ENCODE measurements around the gene NTF4.
"Not testable (repeated sequence)": the region's sequence is repeated elsewhere in the genome, so short reads cannot be mapped to it uniquely, and the experiment has no call there.

Gene NTF4

GRCh38 chr19:49056101-49056901 lies 8.3 kb downstream of the NTF4 start:
- FAIRE-seq = no peak

- not testable (repeated sequence) for FAIRE-seq
Measured at GRCh38 chr19:49050376-49051033, 14.1 kb downstream of the NTF4 start.

GRCh38 chr19:49049834-49050233 lies 14.8 kb downstream of the NTF4 start:
- FAIRE-seq = not testable (repeated sequence)

GRCh38 chr19:49049011-49049410 lies 15.6 kb downstream of the NTF4 start, which contains the start of gene CGB8:
Gene CGB8 (minus strand): TSS chr19:49049111. CDS start chr19:49048739, 372 bp downstream.
- FAIRE-seq = not testable (repeated sequence)

- not testable (repeated sequence) for FAIRE-seq
Measured at GRCh38 chr19:49043548-49043947, 21.1 kb downstream of the NTF4 start, which contains the start of gene CGB5. Gene CGB5 (plus strand): TSS chr19:49043848. CDS start chr19:49044210, 362 bp downstream.

GRCh38 chr19:49042666-49043065 lies 22.0 kb downstream of the NTF4 start:
- FAIRE-seq = not testable (repeated sequence)

- FAIRE-seq = no peak
Measured at GRCh38 chr19:49042177-49042576, 22.4 kb downstream of the NTF4 start.

- not testable (repeated sequence) for FAIRE-seq
Measured at GRCh38 chr19:49039736-49040135, 24.9 kb downstream of the NTF4 start.

GRCh38 chr19:49038557-49039276 lies 25.9 kb downstream of the NTF4 start:
- FAIRE-seq = not testable (repeated sequence)

GRCh38 chr19:49038111-49038510 lies 26.5 kb downstream of the NTF4 start:
- FAIRE-seq = not testable (repeated sequence)

- FAIRE-seq = not testable (repeated sequence)
Measured at GRCh38 chr19:49036815-49037214, 27.8 kb downstream of the NTF4 start, which contains the start of gene CGB1. Gene CGB1 (minus strand): TSS chr19:49036895. CDS start chr19:49036711, 184 bp downstream.

GRCh38 chr19:49031642-49032301 lies 32.8 kb downstream of the NTF4 start, which contains the start of gene CGB2:
Gene CGB2 (plus strand): TSS chr19:49031890. CDS start chr19:49032096, 206 bp downstream.
- FAIRE-seq = not testable (repeated sequence)

GRCh38 chr19:49030323-49030722 lies 34.3 kb downstream of the NTF4 start:
- FAIRE-seq = not testable (repeated sequence)

GRCh38 chr19:49029749-49030148 lies 34.9 kb downstream of the NTF4 start:
- not testable (repeated sequence) for FAIRE-seq

GRCh38 chr19:49028686-49029085 lies 35.9 kb downstream of the NTF4 start:
- not testable (repeated sequence) for FAIRE-seq

GRCh38 chr19:49025599-49025998 lies 39.0 kb downstream of the NTF4 start:
- not testable (repeated sequence) for FAIRE-seq

- FAIRE-seq = not testable (repeated sequence)
Measured at GRCh38 chr19:49025088-49025487, 39.5 kb downstream of the NTF4 start.

GRCh38 chr19:49024233-49024632 lies 40.4 kb downstream of the NTF4 start, which contains the start of gene CGB3:
Gene CGB3 (minus strand): TSS chr19:49024333. CDS start chr19:49023971, 362 bp downstream.
- not testable (repeated sequence) for FAIRE-seq

- no peak for FAIRE-seq
Measured at GRCh38 chr19:49022116-49022515, 42.5 kb downstream of the NTF4 start.

GRCh38 chr19:49020931-49021895 lies 43.4 kb downstream of the NTF4 start:
- FAIRE-seq = no peak

GRCh38 chr19:49020342-49020741 lies 44.3 kb downstream of the NTF4 start:
- no peak for FAIRE-seq

Measured in TTC549 (cell line).